Suppressor macrophage (primary cell): ENCODE data around the gene AMBRA1.

Experiments used
- DNase-seq, 4 experiments: peaks; one replicate each; pipeline ENCODE4 v3.0.0-alpha.2; 2020 to 2022

Gene AMBRA1

DNA sequence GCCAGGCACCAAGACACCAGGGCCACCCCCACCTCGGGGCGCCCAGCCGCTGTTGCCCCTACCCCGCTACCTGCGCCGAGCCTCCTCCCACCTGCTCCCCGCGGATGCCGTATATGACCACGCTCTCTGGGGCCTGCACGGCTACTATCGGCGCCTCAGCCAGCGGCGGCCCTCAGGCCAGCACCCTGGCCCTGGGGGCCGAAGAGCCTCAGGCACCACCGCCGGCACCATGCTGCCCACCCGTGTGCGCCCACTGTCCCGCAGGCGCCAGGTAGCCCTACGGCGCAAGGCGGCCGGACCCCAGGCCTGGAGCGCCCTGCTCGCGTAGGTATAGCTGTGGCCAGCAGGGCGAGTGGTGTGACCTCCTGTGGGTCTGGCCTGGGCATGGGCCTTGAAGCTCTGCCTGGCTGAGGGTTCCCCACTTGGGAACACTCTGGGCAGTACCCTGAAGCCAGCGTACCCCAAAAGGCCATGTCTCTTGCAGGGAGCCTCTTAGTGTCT lies 227.1 kb downstream of the AMBRA1 start:
- DNase-seq = no peak

DNA sequence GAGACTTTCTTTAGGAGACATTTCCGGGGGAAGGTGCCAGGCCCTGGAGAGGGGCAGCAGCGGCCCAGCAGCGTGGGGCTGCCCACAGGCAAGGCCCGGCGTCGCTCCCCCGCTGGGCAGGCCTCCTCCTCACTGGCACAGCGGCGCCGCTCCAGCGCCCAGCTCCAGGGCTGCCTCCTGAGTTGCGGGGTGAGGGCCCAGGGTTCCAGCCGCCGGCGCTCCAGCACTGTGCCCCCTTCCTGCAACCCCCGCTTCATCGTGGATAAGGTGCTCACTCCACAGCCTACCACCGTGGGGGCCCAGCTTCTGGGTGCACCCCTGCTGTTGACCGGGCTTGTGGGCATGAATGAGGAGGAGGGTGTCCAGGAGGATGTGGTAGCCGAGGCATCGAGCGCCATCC lies 227.6 kb downstream of the AMBRA1 start:
- DNase-seq = no peak

DNA sequence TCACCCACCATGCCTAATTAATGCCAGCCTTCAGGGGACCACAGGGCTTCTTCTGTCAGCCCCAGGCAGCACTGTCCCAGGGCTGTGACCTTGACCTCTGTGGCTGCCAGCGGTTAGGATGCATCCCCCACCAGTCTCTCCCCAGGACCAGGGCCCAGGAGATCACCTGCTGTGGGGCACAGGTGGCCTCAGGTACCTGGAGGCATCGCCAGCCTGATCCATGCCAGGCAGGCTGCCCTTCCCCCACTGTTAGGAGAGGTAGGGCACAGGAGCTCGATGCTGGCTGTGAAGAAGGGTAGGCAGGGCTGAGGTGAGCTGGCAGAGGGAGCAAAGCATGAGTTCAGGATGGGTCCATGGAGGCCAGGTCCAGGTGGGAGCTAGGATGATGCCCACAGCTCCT lies 229.0 kb downstream of the AMBRA1 start:
- no peak for DNase-seq

DNA sequence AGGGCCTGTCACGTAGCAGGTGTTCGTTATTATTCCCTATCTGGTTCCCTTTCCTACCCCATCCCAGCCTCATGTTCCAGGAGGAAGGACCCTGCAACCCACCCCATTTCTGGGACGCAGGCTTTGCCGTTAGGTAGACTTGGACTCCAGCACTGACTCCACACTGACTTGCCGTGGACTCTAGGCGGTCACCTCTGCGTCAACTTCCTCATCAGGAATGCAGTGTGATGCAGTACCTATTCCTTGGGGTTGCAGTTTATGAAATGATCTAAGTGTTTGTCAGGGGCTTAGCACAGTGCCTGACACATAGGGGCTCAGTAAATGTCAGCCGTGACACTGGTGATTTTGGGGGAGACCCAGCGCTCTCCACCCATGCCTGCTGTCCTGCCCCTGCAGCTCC lies 229.8 kb downstream of the AMBRA1 start:
- peak; percentile 46 to 64 (median 54) for DNase-seq

DNA sequence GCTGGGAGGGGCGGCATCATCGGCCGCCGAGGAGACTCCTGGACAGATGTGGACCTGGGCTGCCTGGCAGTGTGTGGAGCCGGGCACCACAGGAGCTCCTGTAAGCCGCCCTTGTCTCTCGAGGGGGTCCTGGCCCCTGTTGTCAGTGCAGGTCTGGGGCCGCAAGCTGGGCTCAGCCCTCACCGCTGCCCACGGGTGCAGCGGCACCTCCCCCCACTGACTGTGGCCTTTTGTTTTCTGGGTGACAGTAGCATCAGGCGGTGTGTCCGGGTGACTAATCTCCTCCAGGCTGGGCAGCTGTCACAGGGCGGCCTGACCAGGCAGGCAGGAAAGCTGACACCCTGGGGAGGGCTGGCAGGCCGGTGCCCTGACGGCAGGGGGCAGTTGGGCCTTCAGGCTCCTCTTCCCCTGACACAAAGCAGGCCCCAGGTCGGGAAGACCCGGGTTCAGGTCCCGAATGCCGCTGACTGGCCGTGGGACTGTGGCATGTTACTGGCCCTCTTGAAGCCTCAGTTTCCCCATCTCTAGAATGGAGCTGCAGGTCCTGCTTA lies 230.3 kb downstream of the AMBRA1 start:
- peak; percentile 86 to 94 (median 92) for DNase-seq

DNA sequence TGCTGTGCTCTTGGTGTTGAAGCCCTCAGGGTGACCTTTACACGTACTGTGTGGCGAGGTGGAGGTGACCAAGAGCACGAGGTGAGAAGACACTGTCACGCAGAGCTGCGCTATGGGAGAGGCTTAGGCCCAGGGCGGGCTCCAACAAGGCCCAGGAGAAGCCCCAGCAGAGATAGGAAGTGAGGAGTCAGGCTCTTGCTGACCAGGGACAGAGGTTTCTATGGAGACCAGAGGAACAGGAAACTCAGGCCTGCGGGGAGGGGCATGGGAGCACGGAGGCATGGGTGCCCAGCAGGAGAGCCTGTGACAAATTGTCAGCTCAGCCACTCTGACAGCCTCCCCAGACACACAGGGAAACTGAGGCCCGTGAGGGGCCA lies 230.8 kb downstream of the AMBRA1 start:
- peak; percentile 91 to 97 (median 95) for DNase-seq

DNA sequence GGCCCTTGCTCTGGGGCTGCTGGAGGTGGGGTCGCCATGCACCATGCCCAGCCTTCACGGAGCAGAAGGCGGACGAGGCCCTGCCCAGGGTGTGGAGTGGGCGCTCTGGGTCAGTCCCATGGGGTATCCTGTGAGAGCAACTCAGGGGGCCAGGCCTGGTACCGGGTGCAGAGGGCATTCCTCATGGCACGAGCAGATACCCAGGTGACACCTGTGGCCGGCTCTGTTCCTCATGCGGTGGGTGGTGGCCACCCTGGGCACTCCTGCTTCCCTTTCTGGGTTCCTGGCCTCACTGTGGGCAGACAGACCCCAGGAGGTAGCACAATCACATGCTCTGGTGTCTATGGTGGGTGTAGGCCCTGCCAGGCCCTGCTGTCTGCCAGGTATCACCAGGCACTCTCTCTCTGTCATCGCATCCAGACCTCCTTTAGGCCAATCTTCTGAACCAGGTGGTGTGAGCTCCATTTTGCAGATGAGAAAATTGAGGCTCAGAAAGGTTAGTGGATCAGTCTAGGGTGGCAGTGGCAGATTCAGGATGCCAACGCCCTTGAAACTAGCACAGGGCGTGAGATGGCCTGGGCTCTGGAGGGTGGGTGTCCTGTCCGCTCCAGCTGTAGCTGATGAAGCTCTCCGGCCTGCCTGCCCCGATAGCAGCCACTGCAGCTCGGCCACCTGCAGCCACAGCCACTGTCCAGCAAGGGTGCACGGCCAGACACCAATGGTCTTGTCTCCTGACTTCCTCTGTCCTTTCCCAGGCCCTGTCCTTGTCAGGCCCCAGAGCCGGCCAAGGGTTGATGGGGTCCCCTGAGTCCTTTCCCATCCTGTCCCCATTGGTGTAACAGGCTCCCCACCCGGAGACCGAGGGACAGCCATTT lies 231.4 kb downstream of the AMBRA1 start:
- DNase-seq = peak in 1 of 4 experiments; percentile 54

DNA sequence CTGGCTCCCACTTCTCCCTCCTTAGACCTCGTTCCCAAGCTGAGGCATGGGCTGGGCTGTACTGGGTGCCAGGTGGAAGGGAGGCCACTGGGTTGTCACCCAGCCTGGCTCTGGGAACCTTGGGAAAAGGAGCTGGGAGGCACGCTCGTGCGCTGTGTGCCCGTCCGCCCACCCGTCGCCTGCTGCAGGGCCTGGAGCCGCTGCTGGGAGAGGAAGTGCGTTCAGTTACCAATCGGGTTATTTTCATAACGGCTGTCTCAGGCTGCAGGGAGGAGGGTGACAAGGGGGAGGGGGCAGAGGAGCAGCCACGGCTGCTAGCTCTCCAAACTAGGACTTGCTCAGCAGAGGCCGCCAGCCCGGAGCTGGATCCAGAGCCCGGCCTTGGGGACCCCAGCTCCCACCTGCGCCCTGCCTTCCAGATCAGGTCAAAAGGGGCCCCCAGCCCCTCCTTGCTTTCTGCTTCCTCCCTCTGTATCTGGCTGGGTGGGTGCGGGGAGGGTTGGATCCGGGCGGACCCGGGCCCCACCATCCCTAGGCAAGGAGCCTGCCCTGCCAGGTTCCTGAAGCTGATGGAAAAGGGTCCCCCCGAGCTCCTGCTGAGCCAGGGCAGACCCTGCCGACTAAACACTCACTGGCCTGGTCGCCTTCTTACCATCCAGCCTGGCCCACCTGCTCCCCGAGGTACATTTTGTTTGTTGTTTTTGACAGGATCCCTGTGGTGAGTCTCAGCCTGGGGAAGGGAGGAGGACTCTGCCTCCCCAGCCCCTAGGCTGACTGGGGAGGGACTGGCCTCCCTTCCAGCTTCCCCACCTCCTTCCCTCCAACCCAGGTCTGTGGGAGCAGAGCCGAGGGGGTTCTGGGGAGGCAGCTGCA lies 232.3 kb downstream of the AMBRA1 start:
- DNase-seq = peak; percentile 89 to 95 (median 95)

DNA sequence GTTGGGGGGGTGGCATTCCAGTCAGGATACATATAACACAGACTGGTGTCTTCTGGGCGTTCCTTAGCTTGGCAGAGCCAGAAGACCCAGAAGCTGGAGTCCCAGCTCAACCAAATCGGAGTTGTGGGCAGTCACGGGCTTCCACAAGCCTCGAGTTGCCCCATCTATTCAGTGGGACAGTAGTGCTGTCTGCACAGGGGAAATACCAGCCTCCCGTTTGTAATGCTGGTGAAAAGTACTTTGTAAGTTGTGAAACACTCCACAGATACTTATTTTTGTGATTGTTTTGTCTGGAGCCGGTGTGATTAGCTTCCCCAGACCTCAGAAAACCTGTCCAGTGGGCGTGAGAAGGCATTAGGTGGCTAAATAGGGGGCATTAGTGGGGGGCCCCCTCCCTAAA lies 232.9 kb downstream of the AMBRA1 start:
- peak; percentile 76 to 88 (median 82) for DNase-seq

DNA sequence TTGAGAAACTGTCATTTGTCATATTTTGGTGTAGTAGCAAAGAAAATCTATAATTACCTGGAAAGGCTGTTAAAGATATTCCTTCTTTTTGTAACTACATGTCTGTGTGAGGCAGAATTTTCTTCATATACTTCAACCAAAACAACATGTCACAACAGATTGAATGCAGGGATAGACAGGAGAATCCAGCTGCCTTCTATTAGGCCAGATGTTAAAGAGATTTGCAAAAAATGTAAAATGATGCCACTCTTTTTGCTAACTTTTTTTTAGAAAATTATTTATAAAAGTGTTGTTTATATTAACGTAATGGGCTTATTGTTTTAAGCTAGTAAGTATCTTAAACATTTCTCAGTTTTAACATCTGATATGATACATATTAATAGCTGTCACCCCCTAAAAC lies 233.9 kb downstream of the AMBRA1 start:
- DNase-seq = no peak

DNA sequence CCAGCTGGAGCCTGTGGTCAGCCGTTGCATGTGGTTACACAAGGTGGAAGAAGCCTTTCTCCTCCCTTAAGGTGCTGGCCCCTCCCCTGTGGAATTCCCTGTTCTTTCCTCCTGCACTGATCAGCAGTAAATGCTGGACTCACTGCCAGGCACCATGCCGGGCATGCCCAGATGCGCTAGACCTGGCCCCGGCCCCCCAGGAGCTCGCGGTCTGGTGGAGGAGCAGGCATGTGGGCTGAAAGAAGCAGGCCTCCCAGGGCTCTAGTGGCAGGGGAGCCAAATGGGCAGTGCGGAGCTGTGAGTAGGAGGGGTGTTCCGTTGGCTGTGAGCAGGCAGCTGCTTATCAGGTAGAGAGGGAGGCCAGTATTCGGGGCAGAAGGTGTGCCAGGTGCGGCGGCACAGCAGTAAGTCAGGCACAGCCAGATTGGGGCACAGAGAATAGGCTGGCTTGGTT lies 236.3 kb downstream of the AMBRA1 start:
- peak in 1 of 4 experiments; percentile 40 for DNase-seq

DNA sequence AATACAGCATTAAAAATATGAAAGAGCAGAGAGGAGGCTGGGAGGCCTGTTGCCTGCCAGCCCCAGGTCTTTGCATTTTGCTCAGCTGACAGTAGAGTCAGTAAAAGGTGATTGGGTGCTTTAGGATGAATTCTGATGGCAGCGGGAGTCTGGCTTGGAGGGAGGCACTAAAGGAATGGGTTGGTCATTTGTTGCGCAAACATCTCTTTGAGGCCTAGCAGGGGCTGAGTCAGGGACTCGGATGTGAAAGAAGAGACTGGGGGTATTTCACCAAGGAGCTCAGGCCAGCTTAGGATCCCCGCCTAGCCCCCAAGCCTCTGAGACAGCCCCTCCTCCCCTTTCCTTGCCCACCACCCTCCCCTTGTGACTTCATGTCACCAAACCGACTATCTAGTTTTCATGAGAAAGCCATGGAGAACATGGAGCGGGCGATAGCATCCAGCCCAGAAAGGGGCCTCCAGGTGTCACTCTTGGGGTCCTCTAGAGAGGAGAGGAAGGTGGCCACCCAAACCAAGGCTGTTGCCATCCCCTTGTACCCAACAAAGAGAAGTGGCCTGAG lies 236.8 kb downstream of the AMBRA1 start:
- DNase-seq = peak in 3 of 4 experiments; percentile 66 to 79 (median 73)

DNA sequence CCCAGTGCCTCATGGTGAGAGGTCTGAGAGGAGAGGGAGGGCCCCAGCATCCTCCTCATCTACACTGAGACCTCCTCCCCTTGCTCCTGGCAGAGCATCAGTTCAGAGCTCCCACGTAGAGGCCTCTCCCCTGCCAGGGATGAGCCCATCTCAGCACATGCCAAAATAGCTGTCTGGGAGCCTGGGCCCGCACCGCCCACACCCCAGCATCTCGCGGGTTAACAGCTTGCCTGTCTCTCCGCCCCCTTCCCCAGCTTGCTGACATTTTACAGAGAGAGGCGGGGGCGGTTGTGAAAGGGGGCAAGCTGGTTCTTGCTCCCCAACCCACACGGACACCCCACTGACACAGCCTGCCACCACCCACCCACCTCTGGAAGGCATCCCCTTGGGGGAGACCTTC lies 240.1 kb downstream of the AMBRA1 start:
- peak; percentile 51 to 70 (median 68) for DNase-seq

DNA sequence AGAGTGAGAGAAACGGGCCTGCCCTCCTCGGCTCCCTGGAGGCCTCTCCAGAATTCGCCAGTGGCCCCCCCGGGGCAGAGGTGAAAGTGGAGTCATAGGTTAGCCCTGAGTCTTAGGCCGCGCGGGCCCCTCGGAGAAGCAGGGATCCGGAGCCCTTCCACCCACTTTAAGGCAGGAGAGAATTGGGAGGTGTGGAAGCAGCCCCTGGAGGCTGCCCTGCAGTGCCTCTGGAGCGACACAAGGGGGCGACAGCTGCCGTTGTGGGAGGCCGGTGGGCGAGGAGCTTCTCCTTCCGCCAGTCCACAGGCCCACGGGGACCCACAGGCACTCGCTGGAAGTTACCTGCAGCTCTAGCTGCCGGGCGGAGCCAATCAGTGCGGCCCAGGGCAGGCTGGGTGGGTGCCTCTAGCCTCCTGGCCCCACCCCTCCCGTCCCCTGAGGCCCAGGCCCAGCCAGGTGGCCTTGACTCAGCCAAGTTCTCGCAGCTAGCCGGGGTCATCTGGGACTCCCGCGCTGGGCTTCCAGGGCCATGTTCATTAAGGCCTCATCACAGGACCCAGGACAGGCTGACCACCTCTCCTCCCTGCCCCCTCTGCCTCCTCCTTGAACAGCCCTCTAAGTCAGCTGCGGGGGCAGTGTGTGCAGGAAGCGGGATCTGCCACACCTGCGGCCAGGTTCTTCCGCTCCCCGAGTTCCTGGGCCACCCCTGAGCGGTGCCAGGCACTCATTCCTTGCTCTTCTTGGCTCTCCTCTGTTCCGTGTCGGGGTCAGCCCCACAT lies 241.6 kb downstream of the AMBRA1 start:
- DNase-seq = peak; percentile 70 to 83 (median 77)

DNA sequence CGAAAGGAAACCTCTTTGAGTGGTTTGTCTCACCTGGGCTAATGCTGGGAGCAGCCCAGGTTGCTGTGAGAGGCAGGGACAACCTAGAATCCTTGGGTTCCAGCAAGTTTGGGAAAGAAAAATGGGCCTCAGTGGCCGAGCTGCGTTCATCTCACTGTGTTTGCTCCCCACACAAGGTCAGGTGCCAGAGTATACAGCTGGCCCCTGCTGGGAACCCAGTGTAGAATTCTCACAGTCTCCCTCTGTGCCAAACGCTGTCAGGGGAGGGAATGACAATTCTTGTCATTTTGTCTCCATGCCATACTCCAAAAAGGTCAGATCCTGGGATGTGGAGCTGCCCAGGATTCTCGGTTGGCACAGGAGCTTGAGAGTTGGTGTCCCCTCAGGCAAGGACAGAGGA lies 242.2 kb downstream of the AMBRA1 start:
- no peak for DNase-seq

DNA sequence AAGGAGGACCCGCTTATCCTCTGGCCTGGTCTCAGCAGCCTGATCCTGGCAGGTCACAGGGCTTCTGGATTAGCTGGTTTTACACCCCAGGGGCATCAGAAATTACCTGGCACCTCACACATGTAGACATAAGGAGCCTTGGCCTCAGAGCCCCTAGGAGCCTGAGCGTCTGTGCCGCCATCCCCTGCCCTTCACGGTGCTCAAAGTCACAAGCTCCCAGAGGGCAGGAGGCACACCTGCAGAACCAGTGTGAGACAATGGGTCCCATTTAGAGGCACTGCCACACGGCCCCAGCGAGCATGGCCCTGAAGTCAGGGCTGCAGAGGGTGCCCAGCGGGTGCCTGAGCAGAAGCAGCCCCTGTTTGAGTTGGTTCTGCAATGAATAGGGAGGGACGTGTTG lies 242.7 kb downstream of the AMBRA1 start:
- no peak for DNase-seq

DNA sequence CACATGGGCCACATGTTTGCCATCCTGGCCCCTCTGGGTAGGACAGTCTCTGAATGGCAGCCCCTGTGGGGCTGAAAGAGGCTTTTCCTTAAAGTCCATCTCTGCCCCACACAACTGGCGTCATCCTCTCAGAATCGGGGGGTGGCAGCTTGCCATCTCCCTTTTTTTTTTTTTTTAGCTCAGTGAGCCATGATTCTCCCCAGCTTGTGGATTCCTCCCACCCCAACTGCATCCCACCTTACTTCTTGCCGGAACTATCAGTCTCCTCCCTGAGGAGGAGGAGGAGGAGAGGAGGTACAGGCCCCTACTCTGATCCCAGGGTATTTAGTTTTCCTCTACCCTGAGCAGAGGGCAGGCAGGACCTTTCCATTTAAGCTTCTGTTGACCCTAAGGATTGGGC lies 243.1 kb downstream of the AMBRA1 start:
- no peak for DNase-seq

DNA sequence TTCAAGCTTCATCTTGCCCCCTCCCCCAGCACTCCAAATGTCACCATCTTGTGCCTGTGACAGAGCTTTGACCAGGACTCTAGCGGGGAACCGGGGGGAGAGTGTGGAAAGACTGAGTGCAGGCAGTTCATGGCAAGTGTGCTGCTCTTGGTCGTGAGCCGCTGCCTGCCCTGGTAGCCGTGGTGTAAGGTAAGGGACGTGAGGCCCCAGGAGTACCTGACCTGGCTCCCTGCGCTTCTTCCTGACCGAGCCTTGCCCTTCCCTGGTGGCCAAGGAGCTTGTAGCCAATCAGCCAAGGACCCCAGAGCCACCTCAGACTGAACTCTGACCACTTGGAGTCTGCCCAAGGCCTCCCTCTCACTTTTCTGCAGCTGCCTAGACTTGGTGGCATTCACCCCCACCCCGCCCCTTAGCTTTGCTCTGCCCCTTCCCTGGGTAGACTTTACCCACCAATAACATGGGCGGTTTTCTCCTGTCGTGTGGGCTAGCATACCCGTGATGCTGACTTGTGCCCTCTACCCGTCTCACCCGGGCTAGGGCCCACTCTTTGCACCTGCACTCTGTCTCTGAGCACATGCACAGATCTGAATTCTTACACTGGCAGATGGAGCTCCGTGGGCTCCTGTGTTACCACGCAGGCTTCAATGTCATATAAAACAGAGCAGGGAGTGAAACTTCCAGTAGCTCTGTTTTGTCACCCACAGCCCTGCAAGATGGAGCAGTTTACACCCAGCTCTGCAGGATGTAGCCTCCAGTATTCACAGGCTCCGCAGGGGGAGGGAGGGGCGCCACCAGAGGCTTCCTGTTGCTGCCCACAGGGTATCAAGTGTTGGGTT lies 245.0 kb downstream of the AMBRA1 start:
- no peak for DNase-seq

DNA sequence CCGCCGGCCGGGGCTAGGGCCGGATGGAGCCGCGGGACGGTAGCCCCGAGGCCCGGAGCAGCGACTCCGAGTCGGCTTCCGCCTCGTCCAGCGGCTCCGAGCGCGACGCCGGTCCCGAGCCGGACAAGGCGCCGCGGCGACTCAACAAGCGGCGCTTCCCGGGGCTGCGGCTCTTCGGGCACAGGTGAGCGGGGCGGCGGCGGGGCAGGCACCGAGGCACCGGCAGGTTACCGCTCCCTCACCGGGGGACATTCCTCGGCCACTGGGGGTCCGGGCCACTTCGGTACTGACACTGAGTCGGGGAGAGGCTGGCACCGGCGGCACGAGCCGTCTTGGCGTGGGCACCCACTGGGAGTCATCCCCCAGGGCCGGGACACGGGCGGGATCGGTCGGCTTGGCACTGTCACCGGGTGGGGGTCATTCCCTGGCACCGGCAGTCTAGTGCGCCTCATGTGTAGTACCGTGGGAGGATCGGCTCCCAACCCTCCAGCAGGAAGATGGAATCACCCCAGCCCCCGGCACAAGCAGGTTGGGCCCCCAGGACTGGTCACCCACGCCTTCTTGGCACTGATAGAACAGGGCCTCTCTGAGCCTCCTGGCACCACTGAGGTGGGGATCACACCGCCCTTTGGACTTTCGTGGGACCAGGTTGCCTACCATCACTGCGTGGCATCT lies 246.0 kb downstream of the AMBRA1 start:
- no peak for DNase-seq
